Stimulated activated CD8-positive, alpha-beta memory T cell treated with anti-CD3 and anti-CD28 coated beads, Interleukin-2, amount 100 ng/mL, for 48 hours (primary cell): ENCODE measurements around the gene GSTM2.
"Not testable (repeated sequence)": the region's sequence is repeated elsewhere in the genome, so short reads cannot be mapped to it uniquely, and the experiment has no call there.

Source experiments
- DNase-seq, 2 donors: peaks; one replicate each; pipeline ENCODE4 v3.0.0-alpha.2; 2020; ENCODE audit warnings: low read depth in 2 of 2

GSTM2 gene

DNA sequence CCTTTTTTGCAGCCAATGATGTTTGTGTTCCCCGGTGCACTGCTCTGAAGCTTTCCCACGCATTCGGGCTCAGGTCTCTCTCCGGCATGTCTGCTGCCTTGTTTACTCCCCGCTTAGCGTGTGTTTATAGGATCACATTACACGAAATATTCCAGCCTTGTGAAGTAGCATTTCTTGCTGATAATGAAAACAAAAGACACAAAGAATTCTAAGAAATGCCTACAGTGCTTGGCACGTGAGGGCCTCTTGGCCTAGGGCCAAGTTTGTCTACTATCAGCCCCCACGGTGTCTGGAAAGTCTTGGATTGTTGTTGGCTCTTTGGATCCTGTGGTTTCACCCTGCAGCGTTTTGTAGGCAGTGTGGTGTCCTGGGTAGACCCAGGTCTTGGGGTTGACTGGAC lies 23.2 kb upstream of the GSTM2 start:
- DNase-seq: no peak

DNA sequence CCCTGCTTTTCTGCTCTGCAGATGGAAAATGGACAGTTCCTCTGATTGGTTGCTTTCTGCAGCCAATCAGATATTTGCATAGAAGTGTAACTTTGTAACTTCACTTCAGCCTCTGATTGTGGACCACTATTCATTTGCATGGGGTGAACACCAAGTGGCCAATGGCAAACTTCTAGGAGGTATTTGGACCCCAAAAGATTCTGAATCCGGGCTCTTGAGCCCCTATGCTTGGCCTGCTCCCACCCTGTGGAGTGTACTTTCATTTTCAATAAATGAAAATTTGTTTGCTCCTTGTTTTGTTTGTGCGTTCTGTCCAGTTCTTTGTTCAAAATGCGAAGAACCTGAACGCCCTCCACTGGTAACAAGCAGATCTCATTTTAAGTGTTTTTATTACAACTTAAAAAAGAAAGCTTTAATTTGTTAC lies 18.4 kb upstream of the GSTM2 start:
- DNase-seq: no peak

DNA sequence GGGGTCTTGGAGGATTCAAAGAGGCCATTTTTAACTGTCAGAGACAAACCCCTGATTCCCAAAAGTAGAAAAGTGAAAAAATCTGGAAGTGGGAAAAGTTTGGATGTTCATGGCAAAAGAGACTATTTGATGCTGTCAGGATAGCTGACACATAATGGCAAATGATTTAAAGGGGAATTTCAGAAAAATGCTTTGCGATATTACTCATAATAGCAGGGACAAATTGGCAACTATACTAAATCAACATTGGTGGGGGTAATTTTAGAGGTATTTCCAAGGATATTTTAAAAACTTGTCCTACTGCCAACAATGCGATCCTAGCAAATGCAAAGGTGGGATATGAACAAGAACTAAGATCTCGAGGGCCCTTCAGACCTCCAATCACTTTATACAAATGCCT lies 17.2 kb upstream of the GSTM2 start:
- no peak for DNase-seq

DNA sequence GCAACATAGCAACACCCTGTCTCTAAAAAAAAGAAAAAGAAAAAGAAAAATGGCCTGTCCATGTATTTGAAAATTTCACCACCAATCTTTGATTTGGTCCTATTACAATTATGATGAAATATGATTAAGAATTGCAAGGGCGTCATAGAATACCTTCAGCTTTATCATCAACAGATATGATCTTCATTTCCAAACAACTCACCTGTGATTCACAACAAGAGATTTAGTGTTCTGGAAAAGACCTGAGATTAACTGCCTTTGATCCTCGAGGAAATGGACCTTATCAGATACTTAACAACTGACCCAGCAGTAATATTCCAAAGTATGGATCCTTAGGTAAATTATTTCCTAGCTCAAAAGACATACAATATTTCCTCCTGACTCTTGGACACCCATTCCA lies 15.5 kb upstream of the GSTM2 start:
- DNase-seq: no peak

DNA sequence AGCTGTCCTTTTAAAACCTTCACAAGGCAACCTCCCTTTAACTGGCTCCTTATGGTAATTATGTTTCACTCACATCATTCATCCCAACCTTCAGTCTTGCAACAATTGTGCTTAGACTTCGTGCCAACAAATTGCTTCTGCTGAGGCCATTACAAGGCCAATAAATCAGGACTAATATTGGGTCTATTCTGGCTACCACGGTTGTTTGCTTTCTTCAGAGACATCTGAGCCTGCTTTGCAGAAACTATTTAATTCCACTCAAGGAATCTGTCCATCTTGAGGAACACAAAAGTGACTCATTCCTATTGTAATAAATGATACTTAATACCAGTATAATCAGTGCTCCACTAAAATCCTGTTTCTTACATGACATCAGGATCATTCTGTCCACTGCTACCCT lies 14.6 kb upstream of the GSTM2 start:
- DNase-seq: no peak

DNA sequence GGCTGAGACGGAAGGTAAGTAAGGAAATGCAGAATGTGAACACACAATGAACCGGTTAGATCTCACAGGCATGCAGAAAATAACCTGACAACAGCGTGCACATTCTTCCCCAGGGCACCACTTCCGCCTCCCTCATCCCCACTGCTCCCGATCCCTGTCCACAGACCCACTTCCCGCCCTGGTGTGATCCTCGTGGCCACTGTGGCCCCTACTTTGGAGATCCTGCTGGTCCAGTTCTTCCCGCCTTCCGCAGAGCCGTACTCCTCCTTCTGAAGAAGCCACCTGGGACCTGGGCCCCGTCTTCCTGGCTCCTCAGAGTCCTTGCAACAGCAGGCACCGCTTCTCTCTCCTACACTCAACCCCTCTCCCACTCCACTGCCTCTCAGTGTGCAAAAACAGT lies 13.3 kb upstream of the GSTM2 start:
- no peak for DNase-seq

DNA sequence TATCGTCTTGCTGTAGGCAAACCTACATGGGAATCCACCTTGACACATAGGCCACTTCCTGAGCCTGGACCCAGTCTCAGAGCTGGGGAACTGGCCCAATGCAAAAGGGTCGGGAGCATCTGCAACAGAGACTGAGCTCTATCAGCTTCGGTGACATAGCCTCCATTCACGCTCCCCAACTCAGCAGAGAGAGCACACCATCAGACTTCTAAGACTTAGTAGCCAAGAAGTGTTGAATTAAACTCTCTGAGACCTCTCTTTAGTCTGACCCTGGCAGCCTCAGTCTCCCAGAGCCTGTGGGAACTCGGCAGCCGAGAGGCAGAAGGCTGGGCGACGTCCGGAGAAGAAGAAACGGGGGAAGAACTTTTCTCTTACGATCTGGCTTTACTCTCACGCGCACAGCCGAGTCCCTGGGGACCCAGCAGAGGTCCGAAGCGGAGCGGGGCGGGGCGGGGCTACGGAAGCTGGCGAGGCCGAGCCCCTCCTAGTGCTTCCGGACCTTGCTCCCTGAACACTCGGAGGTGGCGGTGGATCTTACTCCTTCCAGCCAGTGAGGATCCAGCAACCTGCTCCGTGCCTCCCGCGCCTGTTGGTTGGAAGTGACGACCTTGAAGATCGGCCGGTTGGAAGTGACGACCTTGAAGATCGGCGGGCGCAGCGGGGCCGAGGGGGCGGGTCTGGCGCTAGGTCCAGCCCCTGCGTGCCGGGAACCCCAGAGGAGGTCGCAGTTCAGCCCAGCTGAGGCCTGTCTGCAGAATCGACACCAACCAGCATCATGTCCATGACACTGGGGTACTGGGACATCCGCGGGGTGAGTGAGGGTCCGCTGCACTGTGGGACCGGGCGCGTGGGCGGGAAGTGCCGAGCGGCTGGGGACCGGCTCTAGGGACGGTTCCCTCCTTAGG lies 12.0 kb upstream of the GSTM2 start, which contains the start of gene GSTM4:
Gene GSTM4, plus strand, starts transcription at position 485 of the 905 bp plus-strand sequence. Its CDS starts 291 bp downstream, at position 776.
- DNase-seq: peak; percentile 64 to 76

DNA sequence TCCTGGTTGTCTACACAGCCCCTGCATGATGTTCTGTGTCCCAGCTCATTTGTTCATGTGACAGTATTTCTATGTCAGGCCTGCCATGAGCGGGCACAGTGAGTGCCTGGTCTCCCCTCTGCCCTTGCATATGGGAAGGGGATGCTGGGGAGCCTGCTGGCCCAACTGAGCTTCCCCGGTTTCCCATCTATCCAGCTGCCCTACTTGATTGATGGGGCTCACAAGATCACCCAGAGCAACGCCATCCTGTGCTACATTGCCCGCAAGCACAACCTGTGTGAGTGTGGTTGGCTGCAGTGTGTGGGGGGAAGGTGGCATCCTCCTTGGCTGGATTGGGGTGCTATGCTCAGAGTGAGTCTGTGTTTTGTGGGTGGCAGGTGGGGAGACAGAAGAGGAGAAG lies 10.5 kb upstream of the GSTM2 start:
- DNase-seq: no peak

DNA sequence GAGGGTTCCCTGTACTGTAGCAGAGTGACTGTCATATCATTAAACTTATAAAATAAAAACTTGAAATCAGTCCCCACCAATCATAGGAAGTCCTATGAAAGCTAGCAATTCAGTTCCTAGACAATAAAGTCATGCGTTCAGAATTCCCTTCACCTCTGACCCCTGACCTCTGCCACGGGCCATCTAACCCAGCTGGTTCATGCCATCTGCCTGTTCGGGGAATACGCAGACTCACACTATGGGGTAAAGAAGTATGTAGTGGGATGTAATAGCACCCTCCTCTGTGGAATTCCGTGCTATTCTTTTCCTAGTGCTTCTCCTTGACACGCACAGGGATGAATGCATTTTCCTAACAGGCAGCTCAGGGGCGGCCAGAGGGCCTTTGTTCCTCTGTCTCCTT lies 9.9 kb upstream of the GSTM2 start:
- no peak for DNase-seq

DNA sequence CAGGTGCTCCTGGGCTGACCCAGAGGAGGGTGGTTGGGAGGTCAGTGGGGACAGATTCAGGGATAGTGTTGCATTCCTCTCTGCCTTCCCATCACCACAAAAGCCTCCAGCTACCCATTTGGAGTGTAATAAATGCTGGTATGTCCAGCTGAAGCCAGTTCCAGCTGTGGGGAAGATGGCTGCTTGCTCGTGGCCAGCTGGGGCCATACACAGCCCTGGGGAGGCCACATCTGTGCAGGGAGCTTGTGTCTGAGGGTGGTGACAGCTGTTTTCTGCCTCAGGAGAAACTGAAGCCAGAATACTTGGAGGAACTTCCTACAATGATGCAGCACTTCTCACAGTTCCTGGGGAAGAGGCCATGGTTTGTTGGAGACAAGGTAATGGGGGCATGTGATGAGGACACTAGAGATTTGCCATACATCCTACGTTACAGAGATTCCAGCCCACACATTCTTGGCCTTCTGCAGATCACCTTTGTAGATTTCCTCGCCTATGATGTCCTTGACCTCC lies 9.3 kb upstream of the GSTM2 start:
- DNase-seq: no peak

DNA sequence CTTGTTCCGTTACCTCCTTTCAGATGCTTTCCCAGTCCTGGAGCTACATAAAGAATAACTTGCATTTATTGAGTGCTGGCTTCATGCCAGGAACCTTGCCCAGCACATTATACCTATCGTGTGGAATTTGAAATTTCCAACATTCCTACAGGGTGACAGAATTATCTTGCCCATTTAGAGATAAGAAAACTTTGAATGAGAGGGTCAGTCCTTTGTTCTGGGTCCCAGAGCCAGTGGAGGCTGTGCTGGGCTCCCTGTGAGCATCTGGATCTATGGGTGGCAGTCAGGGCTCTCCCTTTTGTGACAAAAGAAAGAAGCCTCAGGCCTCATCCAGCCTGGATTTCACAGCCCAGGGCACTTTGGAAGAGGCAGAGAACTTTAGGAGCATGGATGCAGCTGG lies 8.7 kb upstream of the GSTM2 start:
- DNase-seq: no peak

DNA sequence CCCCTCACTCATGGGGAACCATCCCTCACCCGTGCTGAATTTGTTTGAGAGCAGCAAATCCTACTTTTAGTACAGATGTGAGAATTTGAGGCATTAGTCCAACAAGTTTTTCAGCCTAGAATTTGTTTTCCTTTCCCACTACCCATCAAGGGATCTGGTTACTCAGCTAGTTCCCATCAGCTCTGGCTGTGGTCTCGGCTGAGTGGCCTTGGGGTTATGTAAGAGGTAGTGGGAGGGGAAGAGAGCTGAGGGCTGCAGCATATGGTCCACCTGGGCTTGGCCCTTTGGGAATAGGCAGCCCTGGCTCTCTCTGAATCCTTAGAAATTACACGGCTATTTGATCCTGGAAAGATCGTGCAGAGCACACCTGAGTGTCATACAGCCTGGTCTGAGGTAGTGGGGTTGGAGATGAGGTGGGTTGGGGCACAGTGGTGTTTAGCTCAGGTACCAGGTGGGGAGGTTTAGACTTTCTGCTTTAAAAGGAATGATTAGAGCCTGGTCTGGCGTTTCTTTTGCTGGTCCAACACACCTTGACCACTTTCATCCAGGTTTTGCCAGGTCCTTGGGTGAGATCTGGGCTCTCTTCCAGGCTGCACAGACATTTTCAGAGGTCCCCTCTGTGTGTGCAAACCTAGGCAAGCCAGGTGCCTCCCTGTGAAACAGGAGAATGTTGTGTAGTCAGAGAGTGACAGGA lies 7.7 kb upstream of the GSTM2 start:
- DNase-seq: no peak

DNA sequence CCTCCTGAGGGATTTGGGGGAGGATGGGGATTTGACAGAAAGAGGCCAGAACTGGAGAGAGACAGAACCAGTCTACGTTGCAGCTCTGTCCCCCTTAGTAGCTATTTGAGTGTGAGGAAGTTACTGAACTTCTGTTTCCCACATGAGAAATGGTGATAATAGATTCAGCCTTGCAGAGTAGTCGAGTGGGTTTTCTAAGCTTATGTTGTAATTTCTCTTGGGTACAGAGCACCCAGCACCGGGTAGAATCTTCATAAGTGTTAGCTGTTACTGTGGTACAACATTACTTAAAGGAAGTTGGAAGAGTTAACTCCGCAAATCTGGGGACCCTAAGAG lies 7.2 kb upstream of the GSTM2 start:
- not testable (repeated sequence) for DNase-seq

DNA sequence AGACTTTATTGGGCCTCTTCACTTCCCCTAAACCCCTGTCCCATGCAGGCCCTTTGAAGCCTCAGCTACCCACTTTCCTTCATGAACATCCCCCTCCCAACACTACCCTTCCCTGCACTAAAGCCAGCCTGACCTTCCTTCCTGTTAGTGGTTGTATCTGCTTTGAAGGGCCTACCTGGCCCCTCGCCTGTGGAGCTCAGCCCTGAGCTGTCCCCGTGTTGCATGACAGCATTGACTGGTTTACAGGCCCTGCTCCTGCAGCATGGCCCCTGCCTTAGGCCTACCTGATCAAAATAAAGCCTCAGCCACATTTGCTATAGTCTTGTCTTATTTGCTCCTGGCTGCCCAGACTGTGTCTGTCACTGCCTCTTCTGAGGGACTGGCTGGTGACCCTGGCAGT lies 6.5 kb upstream of the GSTM2 start:
- DNase-seq: no peak

DNA sequence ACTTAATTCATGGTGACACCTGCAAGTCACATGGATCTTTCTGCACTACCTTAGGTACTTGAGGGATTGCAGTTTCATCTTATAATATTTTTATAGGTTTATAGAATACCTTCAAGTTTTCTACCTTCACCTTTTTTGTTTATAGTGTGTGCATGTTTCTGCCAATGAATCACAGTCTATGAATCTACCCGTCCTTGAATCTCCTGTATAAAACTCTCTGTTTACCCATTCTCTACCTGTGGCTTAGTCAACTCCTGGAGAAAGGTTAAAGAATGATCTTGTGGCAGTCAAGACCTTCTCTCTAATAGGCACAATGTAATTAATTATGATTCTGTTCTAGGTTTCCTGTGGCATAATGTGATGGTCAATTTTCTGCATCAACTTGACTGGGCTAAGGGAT lies 3.2 kb upstream of the GSTM2 start:
- DNase-seq: no peak

DNA sequence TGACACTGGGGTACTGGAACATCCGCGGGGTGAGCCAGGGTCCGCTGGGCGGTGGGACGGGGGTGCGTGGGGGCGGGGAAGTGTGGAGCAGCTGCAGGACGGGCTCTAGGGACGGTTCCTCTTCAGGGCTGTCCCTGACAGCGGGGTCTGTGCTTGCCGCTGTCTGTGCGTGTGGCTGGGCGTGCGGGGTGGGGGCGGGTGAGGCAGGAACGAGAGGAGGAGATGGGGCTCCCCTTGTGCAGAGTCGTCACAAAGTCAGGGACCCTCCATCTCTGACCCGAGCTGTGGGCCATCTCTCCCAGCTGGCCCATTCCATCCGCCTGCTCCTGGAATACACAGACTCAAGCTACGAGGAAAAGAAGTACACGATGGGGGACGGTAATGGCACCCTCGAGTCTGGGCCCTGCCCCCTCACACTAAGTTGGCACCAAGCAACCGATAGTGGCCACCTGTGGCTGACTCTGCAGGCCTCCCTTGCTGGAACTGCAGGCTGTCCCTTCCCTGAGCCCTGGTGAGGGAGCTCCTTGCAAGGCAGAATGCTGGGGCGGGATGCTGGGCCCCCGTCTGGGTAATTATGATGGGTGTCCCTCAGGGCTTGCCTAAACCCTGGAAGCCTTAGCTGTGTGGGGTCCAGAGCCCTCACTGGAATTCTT lies 392 bp downstream of the GSTM2 start:
- no peak for DNase-seq

DNA sequence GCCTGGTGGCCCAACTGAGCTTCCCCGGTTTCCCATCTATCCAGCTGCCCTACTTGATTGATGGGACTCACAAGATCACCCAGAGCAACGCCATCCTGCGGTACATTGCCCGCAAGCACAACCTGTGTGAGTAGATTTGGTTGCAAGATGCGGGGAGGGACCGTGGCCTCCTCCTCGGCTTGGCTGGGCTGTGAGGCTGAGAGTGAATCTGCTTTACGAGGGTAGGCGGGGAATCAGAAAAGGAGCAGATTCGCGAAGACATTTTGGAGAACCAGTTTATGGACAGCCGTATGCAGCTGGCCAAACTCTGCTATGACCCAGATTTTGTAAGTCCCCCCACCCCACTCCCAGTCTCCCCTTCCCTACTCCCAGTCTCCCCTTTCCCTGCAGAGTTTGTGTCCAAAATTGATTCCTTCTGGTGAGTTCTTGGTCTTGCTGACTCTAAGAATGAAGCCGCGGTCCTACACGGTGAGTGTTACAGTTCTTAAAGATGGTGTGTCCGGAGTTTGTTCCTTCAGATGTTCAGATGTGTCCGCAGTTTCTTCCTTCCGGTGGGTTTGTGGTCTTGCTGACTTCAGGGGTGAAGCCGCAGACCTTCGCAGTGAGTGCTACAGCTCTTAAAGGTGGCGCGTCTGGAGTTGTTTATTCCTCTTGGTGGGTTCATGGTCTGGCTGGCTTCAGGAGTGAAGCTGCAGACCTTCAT lies 1.5 kb downstream of the GSTM2 start:
- no peak for DNase-seq

DNA sequence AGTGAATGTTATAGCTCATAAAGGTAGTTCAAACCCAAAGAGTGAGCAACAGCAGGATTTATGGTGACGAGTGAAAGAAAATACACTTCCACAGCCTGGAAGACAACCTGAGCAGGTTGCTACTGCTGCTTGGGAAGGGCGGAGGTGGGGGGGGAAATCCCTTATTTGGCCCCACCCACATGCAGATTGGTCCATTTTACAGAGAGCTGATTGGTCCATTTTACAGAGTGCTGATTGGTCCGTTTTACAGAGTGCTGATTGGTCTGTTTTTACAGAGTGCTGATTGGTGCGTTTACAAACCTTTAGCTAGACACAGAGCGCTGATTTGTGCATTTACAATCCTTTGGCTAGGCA lies 2.1 kb downstream of the GSTM2 start:
- not testable (repeated sequence) for DNase-seq

DNA sequence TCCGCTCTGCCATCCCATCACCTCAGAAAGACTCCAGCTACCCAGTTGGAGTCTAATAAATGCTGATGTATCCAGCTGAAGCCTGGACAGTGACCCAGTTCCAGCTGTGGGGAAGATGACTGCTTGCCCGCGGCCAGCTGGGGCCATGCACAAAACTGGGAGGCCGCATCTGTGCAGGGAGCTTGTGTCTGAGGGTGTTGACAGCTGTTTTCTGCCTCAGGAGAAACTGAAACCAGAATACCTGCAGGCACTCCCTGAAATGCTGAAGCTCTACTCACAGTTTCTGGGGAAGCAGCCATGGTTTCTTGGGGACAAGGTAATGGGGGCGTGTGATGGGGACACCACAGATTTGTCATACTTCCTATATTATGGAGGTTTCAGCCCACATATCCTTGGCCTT lies 3.2 kb downstream of the GSTM2 start:
- no peak for DNase-seq

DNA sequence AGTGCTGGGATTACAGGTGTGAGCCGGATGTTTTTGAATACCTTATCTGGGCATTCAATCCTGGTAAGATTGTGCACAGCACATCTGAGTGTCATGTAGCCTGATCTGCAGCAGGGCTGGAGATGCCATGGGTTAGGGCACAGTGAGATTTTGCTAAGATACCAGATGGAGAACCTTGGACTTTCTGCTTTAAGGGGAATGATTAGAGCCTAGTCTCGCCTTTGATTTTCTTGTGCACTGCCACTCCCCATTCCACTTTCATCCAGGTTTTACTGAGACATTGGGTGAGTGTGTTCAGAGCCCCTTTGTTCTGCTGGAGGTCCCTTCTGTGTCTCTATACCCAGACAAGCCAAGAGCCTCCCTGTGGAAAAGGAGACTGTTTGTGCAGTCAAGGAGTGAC lies 6.0 kb downstream of the GSTM2 start:
- DNase-seq: not testable (repeated sequence)

DNA sequence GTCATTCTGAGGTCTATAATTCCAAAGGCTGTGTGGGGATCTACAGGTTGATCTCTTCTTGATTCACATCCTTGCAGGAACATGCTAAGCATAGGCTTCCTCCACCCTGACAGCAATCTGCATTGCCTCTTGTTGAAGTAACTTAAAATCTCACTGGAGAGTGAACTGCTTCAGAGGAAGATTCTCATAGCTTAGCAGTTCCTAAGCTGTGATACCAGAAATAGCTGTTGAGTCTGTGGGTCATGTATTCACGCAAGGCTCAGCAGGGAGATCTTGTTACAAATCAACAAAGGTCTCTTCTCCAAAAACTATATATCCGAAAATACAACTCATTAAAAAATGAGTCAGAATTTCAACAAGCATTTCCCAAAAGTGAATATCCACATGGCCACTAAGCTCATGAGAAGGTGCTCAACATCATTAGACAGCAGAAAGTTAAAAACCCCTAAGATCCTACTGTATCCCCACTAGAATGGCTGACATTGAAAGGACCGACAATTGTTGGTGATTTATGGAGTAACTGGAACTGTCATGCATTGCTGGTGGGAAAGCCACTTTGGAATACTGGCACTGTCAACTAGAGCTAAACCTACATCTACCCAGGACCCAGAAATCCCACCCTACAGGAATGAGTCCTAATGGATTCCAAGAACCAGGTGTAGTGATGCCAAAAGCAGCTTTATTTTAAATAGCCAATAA lies 9.0 kb downstream of the GSTM2 start:
- DNase-seq: not testable (repeated sequence)
